Nephron (organoid): ENCODE data around the gene CLEC18B.
"Not testable (repeated sequence)": the region's sequence is repeated elsewhere in the genome, so short reads cannot be mapped to it uniquely, and the experiment has no call there.

Experiments used
- H3K27ac Mint-ChIP-seq, 3 experiments: 2 replicates each; pipeline ENCODE4 v1.8.0; 2020; ENCODE audit warnings: mixed read lengths in 3 of 3, mild to moderate bottlenecking in 2 of 3, moderate library complexity in 1 of 3
- H3K27me3 Mint-ChIP-seq: 2 replicates; pipeline ENCODE4 v1.8.0; 2021; ENCODE audit warnings: low read depth, mild to moderate bottlenecking, moderate library complexity, mixed read lengths
- H3K36me3 Mint-ChIP-seq: 2 replicates; pipeline ENCODE4 v1.8.0; 2020; ENCODE audit warnings: low read depth, mixed read lengths
- H3K4me1 Mint-ChIP-seq: 2 replicates; pipeline ENCODE4 v1.8.0; 2020; ENCODE audit warnings: mixed read lengths
- H3K4me3 Mint-ChIP-seq, 3 experiments: 2 replicates each; pipeline ENCODE4 v1.8.0; 2020; ENCODE audit warnings: mild to moderate bottlenecking in 3 of 3, mixed read lengths in 3 of 3, moderate library complexity in 2 of 3
- H3K9me3 Mint-ChIP-seq: 2 replicates; pipeline ENCODE4 v1.8.0; 2020; ENCODE audit warnings: mixed read lengths
- TF ChIP-seq, protein P1 (sequence below), 3 experiments: fragments of 200-600 bp; sonication (generic); IDR thresholded peaks; one replicate each; pipeline ENCODE4 v1.5.0; 2021; ENCODE audit warnings: antibody characterized with exemption in 3 of 3; ENCODE audit not compliant: unreplicated experiment in 3 of 3

The CLEC18B gene

GRCh38 chr16:74431516-74431915, 10.2 kb upstream of the CLEC18B start:
- TF ChIP-seq, protein P1, sequence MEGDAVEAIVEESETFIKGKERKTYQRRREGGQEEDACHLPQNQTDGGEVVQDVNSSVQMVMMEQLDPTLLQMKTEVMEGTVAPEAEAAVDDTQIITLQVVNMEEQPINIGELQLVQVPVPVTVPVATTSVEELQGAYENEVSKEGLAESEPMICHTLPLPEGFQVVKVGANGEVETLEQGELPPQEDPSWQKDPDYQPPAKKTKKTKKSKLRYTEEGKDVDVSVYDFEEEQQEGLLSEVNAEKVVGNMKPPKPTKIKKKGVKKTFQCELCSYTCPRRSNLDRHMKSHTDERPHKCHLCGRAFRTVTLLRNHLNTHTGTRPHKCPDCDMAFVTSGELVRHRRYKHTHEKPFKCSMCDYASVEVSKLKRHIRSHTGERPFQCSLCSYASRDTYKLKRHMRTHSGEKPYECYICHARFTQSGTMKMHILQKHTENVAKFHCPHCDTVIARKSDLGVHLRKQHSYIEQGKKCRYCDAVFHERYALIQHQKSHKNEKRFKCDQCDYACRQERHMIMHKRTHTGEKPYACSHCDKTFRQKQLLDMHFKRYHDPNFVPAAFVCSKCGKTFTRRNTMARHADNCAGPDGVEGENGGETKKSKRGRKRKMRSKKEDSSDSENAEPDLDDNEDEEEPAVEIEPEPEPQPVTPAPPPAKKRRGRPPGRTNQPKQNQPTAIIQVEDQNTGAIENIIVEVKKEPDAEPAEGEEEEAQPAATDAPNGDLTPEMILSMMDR (IDR thresholded peaks at IDR 0.05; ENCODE audit: unreplicated experiment in 3 of 3), result no peak
- Mint-ChIP-seq H3K9me3 (peaks cover 3% of the 10 kb centered on the region), H3K4me3 (no peak overlapping the region), H3K36me3 (peaks cover 9% of the 10 kb centered on the region), H3K27ac (no peak overlapping the region), H3K4me1 (no peaks in the 10 kb centered on the region), H3K27me3 (no peaks in the 10 kb centered on the region)

GRCh38 chr16:74430036-74430712, 8.9 kb upstream of the CLEC18B start:
- TF ChIP-seq, protein P1 (IDR thresholded peaks at IDR 0.05; ENCODE audit: unreplicated experiment in 3 of 3), result peak; percentile 71 to 78 (median 78)
- H3K4me1 Mint-ChIP-seq, H3K27me3 Mint-ChIP-seq, H3K9me3 Mint-ChIP-seq, H3K36me3 Mint-ChIP-seq, H3K4me3 Mint-ChIP-seq: not testable (repeated sequence)
- peak overlapping the region in 2 of 3 experiments; percentile 34 to 35 for H3K27ac Mint-ChIP-seq

GRCh38 chr16:74428493-74428892, 7.2 kb upstream of the CLEC18B start:
- not testable (repeated sequence) for H3K4me1 Mint-ChIP-seq, H3K36me3 Mint-ChIP-seq, H3K4me3 Mint-ChIP-seq, H3K27me3 Mint-ChIP-seq, H3K9me3 Mint-ChIP-seq, H3K27ac Mint-ChIP-seq

- H3K36me3 Mint-ChIP-seq, H3K27me3 Mint-ChIP-seq, H3K4me1 Mint-ChIP-seq, H3K27ac Mint-ChIP-seq, H3K4me3 Mint-ChIP-seq, H3K9me3 Mint-ChIP-seq: not testable (repeated sequence)
These were observed 4.5 kb upstream of the CLEC18B start for GRCh38 chr16:74425751-74426150.

DNA sequence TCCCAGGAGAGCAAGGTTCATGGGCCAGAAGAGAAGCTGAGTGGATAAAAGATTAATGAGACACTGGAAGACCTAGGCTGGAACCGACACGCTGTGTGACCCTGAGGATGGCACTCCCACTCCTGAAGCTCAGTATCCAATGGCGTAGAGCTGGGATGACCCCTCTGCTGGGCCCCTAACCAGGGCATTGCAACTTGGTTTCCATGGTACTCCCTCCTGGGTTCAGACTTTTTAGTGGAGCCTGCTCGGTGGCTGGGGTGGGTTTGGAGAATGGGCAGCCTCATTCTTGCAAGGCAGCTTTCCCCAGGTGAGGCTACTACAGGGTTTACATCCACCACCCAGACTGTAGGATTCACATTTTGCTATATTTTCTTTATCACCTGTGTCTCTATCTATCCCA, 2.4 kb upstream of the CLEC18B start:
- Mint-ChIP-seq H3K27ac (peak overlapping the region in 1 of 3 experiments; percentile 73), H3K4me3 (peak overlapping the region in 1 of 3 experiments; percentile 21)
- not testable (repeated sequence) for H3K4me1 Mint-ChIP-seq, H3K27me3 Mint-ChIP-seq, H3K9me3 Mint-ChIP-seq, H3K36me3 Mint-ChIP-seq

GRCh38 chr16:74422086-74422485, 808 bp upstream of the CLEC18B start:
- peak overlapping the region in 1 of 3 experiments; percentile 65 for H3K27ac Mint-ChIP-seq

GRCh38 chr16:74421482-74421785, 156 bp upstream of the CLEC18B start:
- H3K36me3 Mint-ChIP-seq, H3K9me3 Mint-ChIP-seq, H3K4me1 Mint-ChIP-seq, H3K27me3 Mint-ChIP-seq: not testable (repeated sequence)
- Mint-ChIP-seq H3K27ac (peak overlapping the region in 1 of 3 experiments; percentile 82), H3K4me3 (peak overlapping the region in 1 of 3 experiments; percentile 56)

More at GRCh38 chr16:74422086-74422485, 808 bp upstream of the CLEC18B start:
- H3K36me3 Mint-ChIP-seq, H3K27me3 Mint-ChIP-seq, H3K4me1 Mint-ChIP-seq, H3K9me3 Mint-ChIP-seq: not testable (repeated sequence)
- peak overlapping the region in 1 of 3 experiments; percentile 16 for H3K4me3 Mint-ChIP-seq

DNA sequence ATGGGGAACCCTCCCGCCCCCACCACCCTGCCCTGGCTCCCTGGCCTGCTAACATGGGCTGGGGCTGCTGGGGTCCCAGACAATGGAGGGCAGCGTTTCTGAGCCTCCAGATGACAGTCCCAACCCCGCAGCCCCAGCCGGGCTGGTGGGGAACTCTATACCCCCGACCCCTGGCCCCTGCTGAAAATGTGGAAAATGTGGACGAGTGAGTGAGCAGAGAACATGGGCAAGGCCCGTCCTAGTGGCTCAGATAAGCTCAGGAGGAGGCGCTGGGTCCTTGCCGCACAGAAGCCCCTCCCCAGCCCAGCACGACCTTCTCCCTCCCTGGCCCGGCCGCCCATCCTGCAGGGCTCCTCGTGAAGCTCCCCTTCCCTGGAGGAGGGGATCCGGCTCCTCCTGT, 1.5 kb downstream of the CLEC18B start:
- H3K27me3 Mint-ChIP-seq, H3K9me3 Mint-ChIP-seq, H3K4me3 Mint-ChIP-seq, H3K36me3 Mint-ChIP-seq, H3K4me1 Mint-ChIP-seq: not testable (repeated sequence)
- H3K27ac Mint-ChIP-seq, result peak overlapping the region in 1 of 3 experiments; percentile 48

- not testable (repeated sequence) for H3K36me3 Mint-ChIP-seq, H3K4me1 Mint-ChIP-seq, H3K27me3 Mint-ChIP-seq, H3K27ac Mint-ChIP-seq, H3K9me3 Mint-ChIP-seq, H3K4me3 Mint-ChIP-seq
These were observed 3.4 kb downstream of the CLEC18B start for GRCh38 chr16:74417897-74418296.

DNA sequence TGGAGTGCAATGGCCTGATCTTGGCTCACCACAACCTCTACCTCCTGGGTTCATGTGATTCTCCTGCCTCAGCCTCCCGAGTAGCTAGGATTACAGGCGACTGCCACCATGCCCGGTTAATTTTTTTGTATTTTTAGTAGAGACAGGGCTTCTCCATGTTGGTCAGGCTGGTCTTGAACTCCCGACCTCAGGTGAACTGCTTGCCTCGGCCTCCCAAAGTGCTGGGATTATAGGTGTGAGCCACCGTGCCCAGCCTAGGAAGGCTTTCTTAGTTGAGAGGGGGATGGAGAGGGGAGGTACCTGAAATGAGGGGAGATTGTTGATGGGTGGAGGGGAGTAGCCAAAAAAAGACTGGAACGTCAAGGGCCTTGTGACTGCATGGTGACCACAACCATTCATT, 7.4 kb downstream of the CLEC18B start:
- H3K27ac Mint-ChIP-seq, H3K9me3 Mint-ChIP-seq, H3K4me1 Mint-ChIP-seq, H3K4me3 Mint-ChIP-seq, H3K36me3 Mint-ChIP-seq, H3K27me3 Mint-ChIP-seq: not testable (repeated sequence)

GRCh38 chr16:74413485-74413884, 7.8 kb downstream of the CLEC18B start:
- not testable (repeated sequence) for H3K36me3 Mint-ChIP-seq, H3K27ac Mint-ChIP-seq, H3K9me3 Mint-ChIP-seq, H3K4me1 Mint-ChIP-seq, H3K4me3 Mint-ChIP-seq, H3K27me3 Mint-ChIP-seq

DNA sequence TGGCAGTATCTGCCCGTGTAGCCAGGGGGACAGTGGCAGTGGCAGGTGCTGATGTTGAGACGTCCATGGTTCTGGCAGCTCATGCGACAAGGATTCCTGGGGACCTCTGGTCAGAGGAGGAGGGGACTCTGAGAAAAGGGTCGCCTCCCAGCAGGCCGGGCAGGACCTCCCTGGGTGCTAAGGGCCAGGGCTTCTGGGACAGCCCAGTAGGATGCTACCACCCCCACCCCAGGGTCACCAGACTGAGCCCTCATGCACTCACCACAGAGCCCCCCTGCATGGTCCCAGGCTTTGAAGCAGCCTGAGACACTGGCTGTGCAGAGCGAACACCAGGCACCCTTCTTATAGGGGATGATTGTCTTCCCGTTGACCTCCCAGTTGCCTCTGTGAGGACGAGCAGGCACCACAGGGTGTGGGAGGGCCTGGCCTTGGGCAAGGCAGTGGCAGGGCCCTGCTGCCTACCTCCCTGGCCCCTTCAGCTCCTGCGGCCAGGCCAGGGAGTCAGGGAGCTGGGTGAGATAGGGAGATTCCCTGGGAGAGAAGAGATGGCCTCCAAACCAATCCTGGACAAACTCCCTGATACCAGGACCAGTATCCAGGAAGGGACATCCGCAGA, 8.4 kb downstream of the CLEC18B start:
- H3K27ac Mint-ChIP-seq, H3K4me3 Mint-ChIP-seq, H3K27me3 Mint-ChIP-seq, H3K4me1 Mint-ChIP-seq, H3K9me3 Mint-ChIP-seq, H3K36me3 Mint-ChIP-seq: not testable (repeated sequence)

DNA sequence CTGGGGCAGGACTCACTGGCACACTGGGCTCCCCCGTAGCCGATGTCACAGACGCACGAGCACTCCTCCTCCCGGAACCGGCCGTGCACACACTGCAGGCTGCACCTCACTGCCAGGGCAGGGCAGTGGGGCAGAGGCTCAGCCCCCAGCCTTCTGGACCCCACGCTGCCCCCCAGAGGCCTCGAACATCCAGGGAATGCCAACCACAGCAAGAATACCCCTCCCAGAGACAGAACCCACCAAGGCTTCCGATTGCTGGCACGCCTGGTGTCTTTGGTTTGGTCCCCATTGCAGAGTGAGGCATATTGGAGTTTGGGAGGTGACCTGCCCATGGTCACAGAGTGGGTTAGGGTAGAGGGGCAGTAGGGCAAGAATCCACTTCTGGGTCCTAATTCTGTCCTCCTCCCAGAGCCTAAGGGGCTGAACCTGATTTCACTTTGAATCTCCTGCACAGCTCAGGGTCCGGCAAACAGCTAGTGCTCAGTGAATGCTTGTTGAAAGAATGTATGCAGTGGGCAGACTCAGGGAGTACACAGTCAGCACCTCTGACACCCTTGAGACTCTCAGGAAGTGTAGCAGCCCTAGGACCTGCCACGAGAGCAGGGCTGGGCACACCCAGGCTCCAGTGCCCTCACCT, 9.0 kb downstream of the CLEC18B start:
- not testable (repeated sequence) for H3K27ac Mint-ChIP-seq, H3K36me3 Mint-ChIP-seq, H3K4me3 Mint-ChIP-seq, H3K4me1 Mint-ChIP-seq, H3K27me3 Mint-ChIP-seq, H3K9me3 Mint-ChIP-seq
